ENCODE measurements around the gene GAGE12E.
"Not testable (repeated sequence)": the region's sequence is repeated elsewhere in the genome, so short reads cannot be mapped to it uniquely, and the experiment has no call there.

The GAGE12E gene

GRCh38 chrX:49550989-49551388 lies at the start of gene GAGE12E:
TSS of gene GAGE12E (plus strand) at chrX:49551289. CDS start at chrX:49552444, 1,155 bp downstream.
- not testable (repeated sequence) for H3K4me3 ChIP-seq (ENCODE audit: low read depth, low read length); DNase-seq (ENCODE audit: low read depth)

GRCh38 chrX:49531877-49532276 lies 19.2 kb upstream of the GAGE12E start, which contains the start of gene GAGE12C:
TSS of gene GAGE12C (plus strand) at chrX:49532177. CDS start at chrX:49533332, 1,155 bp downstream.
- not testable (repeated sequence) for H3K4me3 ChIP-seq (ENCODE audit: low read depth, low read length); DNase-seq (ENCODE audit: low read depth)

GRCh38 chrX:49541433-49541832 lies 9.7 kb upstream of the GAGE12E start, which contains the start of gene GAGE12D:
TSS of gene GAGE12D (plus strand) at chrX:49541733. CDS start at chrX:49542888, 1,155 bp downstream.
- not testable (repeated sequence) for DNase-seq (ENCODE audit: low read depth)

GRCh38 chrX:49560542-49560941 lies 9.5 kb downstream of the GAGE12E start, which contains the start of gene GAGE12F:
TSS of gene GAGE12F (plus strand) at chrX:49560842. CDS start at chrX:49561997, 1,155 bp downstream.
- not testable (repeated sequence) for H3K4me3 ChIP-seq (ENCODE audit: low read depth, low read length); DNase-seq (ENCODE audit: low read depth)

More at GRCh38 chrX:49541433-49541832, 9.7 kb upstream of the GAGE12E start, which contains the start of gene GAGE12D:
- not testable (repeated sequence) for H3K4me3 ChIP-seq (ENCODE audit: low read depth, low read length)

GRCh38 chrX:49568728-49569127 lies 17.6 kb downstream of the GAGE12E start:
- not testable (repeated sequence) for DNase-seq (ENCODE audit: low read depth); H3K4me3 ChIP-seq (ENCODE audit: low read depth, low read length)

- not testable (repeated sequence) for H3K4me3 ChIP-seq (ENCODE audit: low read depth, low read length); DNase-seq (ENCODE audit: low read depth)
These were observed 18.1 kb downstream of the GAGE12E start for GRCh38 chrX:49569152-49569551.

- not testable (repeated sequence) for H3K4me3 ChIP-seq (ENCODE audit: low read depth, low read length); DNase-seq (ENCODE audit: low read depth)
These were observed 19.0 kb downstream of the GAGE12E start, which contains the start of gene GAGE12G for GRCh38 chrX:49570100-49570499. TSS of gene GAGE12G (plus strand) at chrX:49570400. CDS start at chrX:49571555, 1,155 bp downstream.

- not testable (repeated sequence) for H3K4me3 ChIP-seq (ENCODE audit: low read depth, low read length); DNase-seq (ENCODE audit: low read depth)
These were observed 28.6 kb downstream of the GAGE12E start, which contains the start of gene GAGE12H for GRCh38 chrX:49579649-49580048. TSS of gene GAGE12H (plus strand) at chrX:49579949. CDS start at chrX:49581104, 1,155 bp downstream.

- peak within 1 kb of the TSS; percentile 35 for H3K4me3 ChIP-seq (ENCODE audit: low read depth, low read length)
- DNase-seq (ENCODE audit: low read depth) = not testable (repeated sequence)
These were observed 38.1 kb downstream of the GAGE12E start, which contains the start of gene GAGE2A for GRCh38 chrX:49589196-49589595. TSS of gene GAGE2A (plus strand) at chrX:49589496. CDS start at chrX:49590651, 1,155 bp downstream.

GRCh38 chrX:49589769-49590478 lies 38.8 kb downstream of the GAGE12E start:
- peak overlapping the region; percentile 35 for H3K4me3 ChIP-seq (ENCODE audit: low read depth, low read length)
- not testable (repeated sequence) for DNase-seq (ENCODE audit: low read depth)

GRCh38 chrX:49590488-49590887 lies 39.4 kb downstream of the GAGE12E start:
- not testable (repeated sequence) for DNase-seq (ENCODE audit: low read depth); H3K4me3 ChIP-seq (ENCODE audit: low read depth, low read length)

GRCh38 chrX:49598720-49599119 lies 47.6 kb downstream of the GAGE12E start, which contains the start of gene GAGE1:
TSS of gene GAGE1 (plus strand) at chrX:49599020. CDS start at chrX:49600175, 1,155 bp downstream.
- not testable (repeated sequence) for H3K4me3 ChIP-seq (ENCODE audit: low read depth, low read length); DNase-seq (ENCODE audit: low read depth)
